Naive B cell (primary cell): Measurements from ENCODE around the gene MAP3K4. TPM values are rescaled to one million over a fixed set of nuclear protein-coding genes. Genes with fewer than 3 reads are reported as not detected.
"Not testable (repeated sequence)": the region's sequence is repeated elsewhere in the genome, so short reads cannot be mapped to it uniquely, and the experiment has no call there.

ENCODE experiments used
- ATAC-seq, 2 donors: fragments of 150-1000 bp; cut with Tn5 transposase; 2 replicates each; pipeline ENCODE4 v1.10.0; 2021; ENCODE audit warnings: low read depth in 2 of 2, mild to moderate bottlenecking in 2 of 2, moderate library complexity in 2 of 2
- DNase-seq: peaks from one replicate; pipeline ENCODE4 v3.0.0; 2022
- H3K27ac Mint-ChIP-seq, 6 donors: one replicate each; pipeline ENCODE4 v1.8.0; 2020 to 2022; ENCODE audit warnings: mild to moderate bottlenecking in 6 of 6, mixed read lengths in 6 of 6, moderate library complexity in 5 of 6, inconsistent platforms in 2 of 6
- H3K27me3 Mint-ChIP-seq, 3 donors: one replicate each; pipeline ENCODE4 v1.8.0; 2021 to 2022; ENCODE audit warnings: mixed read lengths in 3 of 3, mild to moderate bottlenecking in 1 of 3
- H3K36me3 Mint-ChIP-seq, 2 donors: one replicate each; pipeline ENCODE4 v1.8.0; 2020 to 2022; ENCODE audit warnings: mixed read lengths in 2 of 2, inconsistent platforms in 1 of 2, mild to moderate bottlenecking in 1 of 2
- H3K4me1 Mint-ChIP-seq, 3 donors: one replicate each; pipeline ENCODE4 v1.8.0; 2020 to 2022; ENCODE audit warnings: mixed read lengths in 3 of 3, inconsistent platforms in 1 of 3, mild to moderate bottlenecking in 1 of 3, moderate library complexity in 1 of 3
- H3K4me3 Mint-ChIP-seq, 8 donors: one replicate each; pipeline ENCODE4 v1.8.0; 2020 to 2022; ENCODE audit warnings: mild to moderate bottlenecking in 8 of 8, mixed read lengths in 8 of 8, moderate library complexity in 8 of 8, inconsistent platforms in 2 of 8
- H3K9me3 Mint-ChIP-seq, 7 donors: one replicate each; pipeline ENCODE4 v1.8.0; 2020 to 2022; ENCODE audit warnings: mixed read lengths in 7 of 7, mild to moderate bottlenecking in 5 of 7, inconsistent platforms in 2 of 7, moderate library complexity in 1 of 7
- polyA plus RNA-seq, 6 donors: library from polyadenylated mRNA; unstranded; fragments of 300-500 nt; fragmentation: Illumina TruSeq; gene quantifications; one replicate each; pipeline ENCODE4 v1.2.3, GENCODE V29; 2021; ENCODE audit warnings: low read depth in 6 of 6

Gene MAP3K4
- polyA plus RNA-seq, 6 donors from 2014 or later = 3.4 to 12.7 (median 8.5) TPM

DNA sequence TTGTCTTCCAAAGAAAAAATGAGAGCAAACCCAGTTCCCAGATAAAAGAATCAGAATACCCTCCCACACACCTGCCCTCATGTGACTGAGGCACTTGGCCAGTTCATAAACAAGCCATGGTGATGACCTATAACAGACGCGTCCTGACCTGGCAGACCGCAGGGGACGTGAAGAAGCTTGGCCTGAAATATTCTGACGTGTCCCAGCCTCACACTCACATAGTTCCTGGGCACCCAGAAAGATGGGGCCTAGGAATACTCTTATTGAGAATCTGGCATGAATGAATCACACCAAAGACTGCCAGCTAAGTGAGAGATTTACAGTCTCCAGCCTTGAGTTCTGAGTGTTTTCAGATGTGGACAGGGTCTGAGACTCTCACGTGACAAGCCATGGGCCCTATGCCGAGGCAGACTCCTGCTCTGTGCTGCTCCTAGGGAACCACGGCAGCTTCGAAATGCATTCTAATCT is 17.2 kb upstream of the MAP3K4 start:
- H3K27me3 Mint-ChIP-seq = peaks cover 19 to 57% (median 49%) of the 10 kb centered on the region in 3 donors
- DNase-seq = no peak
- ATAC-seq = no peak
- H3K9me3 Mint-ChIP-seq = peaks cover 0 to 2% (median 0%) of the 10 kb centered on the region in 7 donors
- H3K4me3 Mint-ChIP-seq = no peak overlapping the region
- H3K4me1 Mint-ChIP-seq = no peaks in the 10 kb centered on the region
- H3K36me3 Mint-ChIP-seq = no peaks in the 10 kb centered on the region
- H3K27ac Mint-ChIP-seq = no peak overlapping the region

DNA sequence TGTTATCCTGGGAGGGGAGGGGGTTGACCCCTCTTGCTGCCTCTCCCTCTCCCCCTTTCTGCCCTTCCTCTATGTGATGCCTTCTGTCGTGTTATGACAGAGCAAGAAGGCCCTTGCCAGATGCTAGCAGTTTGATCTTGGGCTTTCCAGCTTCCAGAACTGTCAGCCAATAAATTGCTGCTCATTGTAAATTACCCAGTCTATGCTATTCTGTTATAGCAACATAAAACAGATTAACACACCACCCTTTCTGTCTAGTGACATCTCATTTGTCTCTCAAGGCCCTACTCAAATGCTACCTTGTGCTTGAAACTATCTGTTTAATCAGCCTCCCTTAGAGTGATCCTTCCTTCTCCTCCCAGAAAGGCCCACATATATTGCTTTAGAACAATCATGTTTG is 16.4 kb upstream of the MAP3K4 start:
- Mint-ChIP-seq H3K4me3 (no peak overlapping the region), H3K4me1 (no peaks in the 10 kb centered on the region), H3K36me3 (no peaks in the 10 kb centered on the region), H3K9me3 (no peaks in the 10 kb centered on the region), H3K27ac (no peak overlapping the region), H3K27me3 (peaks cover 15 to 51% (median 47%) of the 10 kb centered on the region in 3 donors)
- DNase-seq = no peak
- ATAC-seq = no peak

GRCh38 chr6:160975961-160976360 is 15.6 kb upstream of the MAP3K4 start:
- H3K4me3 Mint-ChIP-seq, ATAC-seq, H3K4me1 Mint-ChIP-seq, DNase-seq, H3K36me3 Mint-ChIP-seq, H3K27ac Mint-ChIP-seq, H3K9me3 Mint-ChIP-seq: not testable (repeated sequence)
- peaks cover 12 to 47% (median 45%) of the 10 kb centered on the region in 3 donors for H3K27me3 Mint-ChIP-seq

DNA sequence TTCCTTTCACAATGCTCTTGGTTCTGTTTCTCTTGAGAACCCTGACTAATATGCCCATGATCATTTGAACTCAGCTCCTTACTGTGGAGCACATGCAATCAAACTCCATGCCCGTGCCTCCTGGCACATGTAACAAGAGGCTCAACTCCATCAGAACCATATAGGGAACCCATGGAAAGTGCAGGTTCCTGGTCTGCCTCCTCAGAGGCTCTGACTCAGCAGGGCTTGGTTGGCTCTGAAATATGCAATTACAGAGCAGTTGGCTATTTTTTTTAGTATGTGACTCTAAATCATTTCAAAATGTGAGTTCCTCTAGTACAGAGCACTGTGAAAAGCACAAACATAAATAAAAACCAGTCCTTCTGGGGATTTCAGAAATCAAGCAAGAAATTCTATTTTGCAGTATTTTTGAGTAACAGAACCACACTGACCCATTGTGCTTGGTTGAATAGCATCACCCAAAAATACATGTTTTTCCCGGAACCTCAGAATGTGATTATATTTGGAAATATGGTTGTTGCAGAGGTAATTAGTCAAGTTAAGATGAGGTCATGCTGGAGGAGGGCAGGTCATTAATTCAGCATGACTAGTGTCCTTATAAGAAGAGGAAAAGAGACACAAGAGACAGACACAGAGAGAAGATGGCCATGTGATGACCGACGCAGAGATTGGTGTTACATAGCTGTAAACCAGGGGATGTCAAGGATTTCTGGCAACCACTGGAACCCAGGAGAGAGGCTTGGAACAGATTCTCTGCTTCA is 13.2 kb upstream of the MAP3K4 start:
- Mint-ChIP-seq H3K4me3 (no peak overlapping the region), H3K27ac (no peak overlapping the region), H3K9me3 (peaks cover 5 to 16% (median 8%) of the 10 kb centered on the region in 7 donors), H3K4me1 (no peaks in the 10 kb centered on the region), H3K36me3 (peaks cover 5 to 7% of the 10 kb centered on the region in 2 donors), H3K27me3 (peaks cover 12 to 45% (median 44%) of the 10 kb centered on the region in 3 donors)
- DNase-seq (no peak), ATAC-seq (no peak)

DNA sequence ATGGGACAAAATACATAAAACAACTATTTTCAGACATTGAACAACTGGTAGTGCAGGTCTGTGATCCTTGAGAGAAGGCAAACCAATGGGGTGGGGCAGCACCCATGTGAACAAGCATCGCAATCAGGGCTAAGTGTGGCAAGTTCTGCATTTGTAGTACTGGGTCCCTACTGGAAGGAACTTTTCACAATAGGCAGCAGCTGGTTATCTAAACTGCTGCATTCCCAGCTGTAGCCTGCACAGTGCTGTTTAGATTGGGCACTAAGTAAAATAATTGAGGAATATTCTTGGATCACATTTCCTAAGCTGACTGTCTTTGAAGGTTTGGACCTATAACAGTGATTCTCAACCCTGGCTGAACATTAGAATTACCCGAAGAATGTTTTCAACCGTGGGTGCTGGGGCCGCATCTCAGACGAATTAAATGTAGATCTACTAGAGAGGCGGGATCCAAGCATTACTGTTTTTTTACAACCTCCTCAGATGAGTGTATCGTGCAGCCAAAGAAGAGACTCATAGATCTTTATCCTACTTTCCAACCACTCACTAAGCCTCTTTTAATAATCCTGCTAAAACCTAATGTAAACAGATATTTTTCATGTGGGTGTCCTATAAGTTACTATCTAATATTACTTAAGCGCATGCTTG is 12.4 kb upstream of the MAP3K4 start:
- H3K27ac Mint-ChIP-seq = no peak overlapping the region
- no peak for ATAC-seq
- no peak overlapping the region for H3K4me3 Mint-ChIP-seq
- H3K27me3 Mint-ChIP-seq = peaks cover 12 to 43% (median 37%) of the 10 kb centered on the region in 3 donors
- no peak for DNase-seq
- H3K4me1 Mint-ChIP-seq = peaks cover 0 to 4% (median 0%) of the 10 kb centered on the region in 3 donors
- H3K9me3 Mint-ChIP-seq = peaks cover 10 to 24% (median 16%) of the 10 kb centered on the region in 7 donors
- peaks cover 5 to 13% of the 10 kb centered on the region in 2 donors for H3K36me3 Mint-ChIP-seq

DNA sequence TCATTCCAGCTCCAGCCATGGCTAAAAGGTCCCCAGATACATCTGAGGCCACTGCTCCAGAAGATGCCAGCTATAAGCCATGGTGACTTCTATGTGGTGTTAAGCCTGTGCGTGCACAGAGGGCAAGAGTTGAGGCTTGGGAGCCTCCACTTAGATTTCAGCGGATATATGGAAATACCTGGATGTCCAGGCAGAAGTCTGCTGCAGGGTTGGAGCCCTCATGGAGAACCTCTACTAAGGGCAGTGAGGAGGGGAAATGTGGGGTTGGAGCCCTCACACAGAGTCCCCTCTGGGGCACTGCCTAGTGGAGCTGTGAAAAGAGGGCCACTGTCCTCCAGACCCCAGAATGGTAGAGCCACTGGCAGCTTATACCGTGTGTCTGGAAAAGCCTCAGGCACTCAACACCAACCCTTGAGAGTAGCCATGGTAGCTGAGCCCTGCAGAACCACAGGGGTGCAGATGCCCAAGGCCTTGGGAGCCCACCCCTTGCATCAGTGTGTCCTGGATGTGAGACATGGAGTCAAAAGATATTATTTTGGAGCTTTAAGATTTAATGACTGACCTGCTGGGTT is 8.1 kb upstream of the MAP3K4 start:
- H3K36me3 Mint-ChIP-seq = peaks cover 5 to 31% of the 10 kb centered on the region in 2 donors
- not testable (repeated sequence) for ATAC-seq, DNase-seq, H3K4me1 Mint-ChIP-seq, H3K4me3 Mint-ChIP-seq, H3K27ac Mint-ChIP-seq
- H3K9me3 Mint-ChIP-seq = peaks cover 14 to 54% (median 33%) of the 10 kb centered on the region in 7 donors
- peaks cover 5 to 34% (median 30%) of the 10 kb centered on the region in 3 donors for H3K27me3 Mint-ChIP-seq

DNA sequence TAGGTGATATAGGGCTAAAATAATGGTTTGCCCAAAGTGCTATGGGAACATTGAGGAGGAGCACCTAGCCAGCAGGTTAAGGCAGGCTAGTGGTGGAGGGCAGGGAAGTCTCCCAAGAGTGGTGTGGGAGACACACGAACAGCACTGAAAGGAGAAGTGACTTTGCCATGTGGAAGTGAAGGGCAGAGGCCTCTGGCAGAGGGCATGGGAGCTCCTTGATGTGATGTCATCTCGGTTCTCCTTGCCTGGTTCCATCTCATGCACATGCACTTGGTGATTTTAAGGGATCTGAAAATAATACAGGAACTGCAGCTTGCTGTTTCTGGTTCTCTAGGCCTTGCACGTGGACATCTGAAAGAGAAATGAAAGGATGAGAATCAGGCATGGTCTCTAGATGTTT is 4.7 kb upstream of the MAP3K4 start:
- H3K9me3 Mint-ChIP-seq = peaks cover 12 to 52% (median 33%) of the 10 kb centered on the region in 7 donors
- H3K27ac Mint-ChIP-seq = no peak overlapping the region
- DNase-seq (no peak), ATAC-seq (no peak)
- no peak overlapping the region for H3K4me3 Mint-ChIP-seq
- peaks cover 5 to 18% (median 14%) of the 10 kb centered on the region in 3 donors for H3K27me3 Mint-ChIP-seq
- H3K4me1 Mint-ChIP-seq = peaks cover 0 to 7% (median 0%) of the 10 kb centered on the region in 3 donors
- H3K36me3 Mint-ChIP-seq = peaks cover 5 to 31% of the 10 kb centered on the region in 2 donors

DNA sequence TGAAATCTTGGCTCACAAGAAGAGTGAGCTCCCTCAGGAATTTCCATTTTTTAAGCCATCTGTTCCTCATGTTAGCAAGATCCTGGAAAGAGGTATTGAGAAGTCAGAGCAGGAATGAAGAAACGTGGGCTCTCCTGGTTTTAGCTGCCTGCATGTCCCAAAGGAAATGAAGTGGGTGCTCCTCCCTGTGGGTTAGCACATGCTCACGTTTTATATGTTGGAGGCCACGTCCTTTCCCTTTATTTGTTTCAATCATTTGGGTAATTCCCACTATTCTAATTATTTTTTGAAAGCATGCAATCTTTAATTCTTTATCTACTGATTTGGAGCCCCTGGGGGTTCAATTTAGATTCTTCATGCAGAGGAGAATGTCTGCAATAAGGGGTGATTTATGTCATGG is 4.3 kb upstream of the MAP3K4 start:
- Mint-ChIP-seq H3K9me3 (peaks cover 10 to 48% (median 33%) of the 10 kb centered on the region in 7 donors), H3K36me3 (peaks cover 5 to 34% of the 10 kb centered on the region in 2 donors), H3K4me3 (no peak overlapping the region), H3K4me1 (peaks cover 0 to 8% (median 1%) of the 10 kb centered on the region in 3 donors), H3K27ac (no peak overlapping the region), H3K27me3 (peaks cover 5 to 16% (median 14%) of the 10 kb centered on the region in 3 donors)
- DNase-seq (no peak), ATAC-seq (no peak)

- DNase-seq (no peak), ATAC-seq (no peak)
- peak overlapping the region in 5 of 6 donors; percentile 57 to 89 (median 65) for H3K27ac Mint-ChIP-seq
- H3K4me3 Mint-ChIP-seq = peak overlapping the region; percentile 89 to 100 (median 95)
- H3K9me3 Mint-ChIP-seq = peaks cover 2 to 19% (median 9%) of the 10 kb centered on the region in 7 donors
- peaks cover 14 to 27% (median 27%) of the 10 kb centered on the region in 3 donors for H3K4me1 Mint-ChIP-seq
- H3K36me3 Mint-ChIP-seq = peaks cover 0 to 17% of the 10 kb centered on the region in 2 donors
- peaks cover 8 to 16% (median 14%) of the 10 kb centered on the region in 3 donors for H3K27me3 Mint-ChIP-seq
Observed at GRCh38 chr6:160990847-160991405, 643 bp upstream of the MAP3K4 start.

DNA sequence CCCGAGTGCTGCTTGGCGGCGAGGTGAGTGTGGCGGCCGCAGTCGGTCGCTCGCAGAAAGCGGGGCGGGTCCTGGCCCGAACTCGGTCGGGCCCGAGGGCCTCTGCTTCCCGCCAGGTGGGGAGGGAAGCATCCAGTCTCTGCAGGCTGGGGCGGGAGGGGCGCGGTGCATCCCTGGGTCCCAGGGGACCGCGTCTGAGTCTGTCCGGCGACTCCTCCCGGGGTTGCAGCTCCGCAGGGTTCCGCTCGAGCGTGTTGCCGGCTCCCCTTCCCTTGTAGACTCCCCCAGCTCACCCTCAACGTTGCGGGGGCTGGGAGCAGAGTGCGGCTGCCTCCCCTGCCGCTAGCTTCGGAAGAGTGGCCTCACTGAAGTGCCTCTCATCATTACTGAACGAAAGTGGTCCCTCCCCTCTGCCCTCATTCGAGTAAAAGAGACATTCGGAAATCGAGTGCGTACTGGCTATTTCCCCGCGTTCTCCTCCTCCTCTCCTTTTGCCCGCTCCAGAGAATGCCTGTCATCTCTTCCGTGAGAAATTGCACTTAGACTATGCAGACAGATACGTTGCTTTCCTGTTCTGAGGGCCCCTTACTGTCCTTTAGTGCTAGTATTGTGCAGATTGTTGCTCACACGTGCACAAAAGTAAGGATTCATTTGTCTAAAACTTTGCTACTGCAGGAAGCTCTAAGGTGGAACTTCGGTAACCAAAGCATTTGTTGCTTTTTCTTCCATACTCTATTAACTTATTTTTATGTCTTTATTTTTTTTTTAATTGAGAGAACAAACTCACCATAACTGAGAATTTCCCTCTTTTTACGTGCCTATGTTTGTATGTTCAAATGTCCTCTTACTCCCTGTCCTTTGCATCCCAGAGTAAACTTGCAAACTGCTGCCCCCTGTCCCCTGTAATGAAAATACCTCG is 751 bp downstream of the MAP3K4 start:
- ATAC-seq = peak; percentile 58 to 59
- Mint-ChIP-seq H3K27ac (peak overlapping the region; percentile 88 to 96 (median 94)), H3K4me1 (peaks cover 20 to 40% (median 39%) of the 10 kb centered on the region in 3 donors), H3K4me3 (peak overlapping the region; percentile 94 to 100 (median 96)), H3K9me3 (peaks cover 0 to 6% (median 3%) of the 10 kb centered on the region in 7 donors), H3K36me3 (peaks cover 2 to 8% of the 10 kb centered on the region in 2 donors), H3K27me3 (peaks cover 5 to 10% (median 8%) of the 10 kb centered on the region in 3 donors)
- peak; percentile 10 for DNase-seq

DNA sequence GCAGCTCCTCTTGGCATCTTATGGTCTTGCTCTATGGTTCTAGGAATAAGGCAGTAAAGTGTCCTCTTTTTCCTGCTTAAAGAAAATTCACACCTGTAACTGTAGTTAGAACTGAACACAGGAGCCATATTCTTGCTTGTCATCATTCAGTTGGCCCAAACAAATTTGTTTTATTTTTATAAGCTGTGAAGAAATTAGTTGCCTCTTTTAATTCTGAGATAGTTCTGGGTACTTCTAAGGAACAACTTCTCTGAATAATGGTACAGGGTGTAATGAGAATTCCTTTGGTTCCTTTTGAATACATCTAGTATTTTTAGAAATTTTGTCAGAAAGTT is 1.4 kb downstream of the MAP3K4 start:
- H3K4me1 Mint-ChIP-seq = peaks cover 25 to 46% (median 42%) of the 10 kb centered on the region in 3 donors
- peaks cover 5 to 14% of the 10 kb centered on the region in 2 donors for H3K36me3 Mint-ChIP-seq
- peak overlapping the region; percentile 88 to 96 (median 94) for H3K27ac Mint-ChIP-seq
- H3K27me3 Mint-ChIP-seq = peaks cover 0 to 5% (median 4%) of the 10 kb centered on the region in 3 donors
- no peaks in the 10 kb centered on the region for H3K9me3 Mint-ChIP-seq
- no peak for DNase-seq
- H3K4me3 Mint-ChIP-seq = peak overlapping the region; percentile 94 to 100 (median 96)
- ATAC-seq = no peak

DNA sequence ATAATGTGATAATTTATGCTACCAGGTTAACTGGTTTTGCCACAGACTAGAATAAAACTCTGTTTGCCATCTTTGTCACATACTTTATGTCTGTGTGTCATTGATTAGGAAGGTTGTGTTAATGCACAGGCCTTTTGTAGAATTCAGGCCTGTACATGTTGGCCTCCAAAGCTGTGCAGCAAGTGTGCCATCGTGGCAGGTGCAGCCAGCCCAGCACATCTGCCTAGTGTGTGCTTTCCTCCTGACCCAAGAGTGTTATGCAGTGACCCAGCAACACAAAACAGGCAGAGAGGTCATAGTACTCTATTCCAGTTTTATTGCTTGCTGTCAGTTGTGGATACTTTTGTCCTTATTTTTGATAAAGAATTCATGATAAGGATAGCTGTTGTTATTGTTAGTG is 3.7 kb downstream of the MAP3K4 start:
- peaks cover 0 to 4% (median 0%) of the 10 kb centered on the region in 3 donors for H3K27me3 Mint-ChIP-seq
- H3K4me1 Mint-ChIP-seq = peaks cover 25 to 46% (median 45%) of the 10 kb centered on the region in 3 donors
- no peak overlapping the region for H3K27ac Mint-ChIP-seq
- H3K4me3 Mint-ChIP-seq = peak overlapping the region in 1 of 8 donors; percentile 100
- ATAC-seq (no peak), DNase-seq (no peak)
- H3K9me3 Mint-ChIP-seq = no peaks in the 10 kb centered on the region
- H3K36me3 Mint-ChIP-seq = peaks cover 5 to 14% of the 10 kb centered on the region in 2 donors
